GM19395 (cell line): ENCODE data around the gene SUSD1.

Source experiments
- ATAC-seq: cut with Tn5 transposase; IDR thresholded peaks from one replicate; pipeline ENCODE4 v1.9.1; 2021; ENCODE audit warnings: mild to moderate bottlenecking, moderate library complexity; ENCODE audit not compliant: unreplicated experiment

Gene SUSD1

DNA sequence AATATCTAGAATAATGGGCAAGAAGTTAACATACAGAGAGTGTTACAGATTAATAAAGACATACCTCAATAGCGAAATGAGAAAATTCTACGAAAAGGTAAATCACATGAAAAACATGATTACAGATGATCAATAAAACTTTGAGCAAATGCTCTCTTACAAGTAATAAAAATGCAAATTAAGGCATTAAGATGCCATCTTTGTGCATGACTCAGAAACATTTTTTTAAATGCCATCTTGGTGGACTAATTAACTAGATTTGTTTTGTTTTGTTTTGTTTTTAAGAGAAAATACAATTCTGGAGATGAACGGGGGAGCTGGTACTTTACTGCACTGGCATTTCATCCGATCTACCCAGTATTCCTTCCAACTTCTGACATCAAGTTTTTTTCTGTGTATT, 130.2 kb downstream of the SUSD1 start:
- ATAC-seq = no peak

DNA sequence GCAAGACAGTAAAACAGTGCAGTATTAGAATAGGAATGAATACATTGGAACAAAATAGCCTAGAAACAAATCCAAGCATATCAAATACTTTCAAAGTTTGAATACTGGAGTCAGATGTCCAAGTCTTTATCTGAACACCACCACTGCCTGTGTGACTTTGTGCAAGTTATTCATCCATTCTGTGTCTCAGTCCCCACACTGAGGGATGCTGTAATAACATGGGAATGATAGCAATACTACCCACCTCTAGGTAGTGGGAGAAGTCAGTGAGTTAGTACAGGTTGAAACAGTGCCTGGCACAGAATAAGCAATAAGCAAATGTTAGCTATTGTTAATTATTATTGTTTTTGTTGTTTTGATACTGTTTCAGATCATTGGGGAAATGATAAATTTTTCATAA, 130.9 kb downstream of the SUSD1 start:
- ATAC-seq = no peak

GRCh38 chr9:112043423-112043822, 131.7 kb downstream of the SUSD1 start:
- ATAC-seq = no peak

GRCh38 chr9:112042769-112043168, 132.3 kb downstream of the SUSD1 start:
- ATAC-seq = no peak

- no peak for ATAC-seq
Observed at GRCh38 chr9:112042244-112042638, 132.9 kb downstream of the SUSD1 start.

DNA sequence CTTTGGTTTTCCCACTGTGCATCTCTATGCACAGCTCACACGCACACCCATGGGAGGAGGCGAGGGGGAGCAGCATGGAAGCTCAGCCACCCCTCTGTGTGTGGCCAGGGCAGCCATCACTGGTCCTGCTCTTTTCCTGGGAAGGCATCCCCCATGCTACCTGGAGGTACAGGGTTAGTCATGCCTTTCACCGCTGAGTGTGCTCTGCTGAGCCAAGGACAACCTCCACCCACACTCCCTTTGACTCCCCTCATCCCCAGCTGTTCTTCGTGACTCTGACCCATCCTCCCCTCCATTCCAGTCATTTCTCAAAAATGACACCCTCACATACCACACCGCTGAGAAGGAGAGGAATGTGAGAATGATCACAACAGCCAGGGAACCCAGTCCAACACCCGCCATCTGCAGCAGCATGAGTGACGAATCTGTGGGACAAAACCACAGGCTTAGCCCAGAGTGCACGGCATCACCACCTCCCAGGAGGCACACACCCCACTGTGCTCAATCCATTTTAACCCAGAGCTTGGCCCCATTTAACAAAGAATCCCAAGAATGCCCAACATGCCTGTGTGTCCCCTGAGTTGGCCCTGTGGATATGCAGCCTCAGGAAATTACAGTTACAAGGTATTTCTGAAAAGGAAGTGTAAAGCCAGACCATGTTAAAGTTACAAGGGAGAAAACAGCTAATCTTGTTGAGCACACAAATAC, 133.4 kb downstream of the SUSD1 start:
- ATAC-seq = no peak

DNA sequence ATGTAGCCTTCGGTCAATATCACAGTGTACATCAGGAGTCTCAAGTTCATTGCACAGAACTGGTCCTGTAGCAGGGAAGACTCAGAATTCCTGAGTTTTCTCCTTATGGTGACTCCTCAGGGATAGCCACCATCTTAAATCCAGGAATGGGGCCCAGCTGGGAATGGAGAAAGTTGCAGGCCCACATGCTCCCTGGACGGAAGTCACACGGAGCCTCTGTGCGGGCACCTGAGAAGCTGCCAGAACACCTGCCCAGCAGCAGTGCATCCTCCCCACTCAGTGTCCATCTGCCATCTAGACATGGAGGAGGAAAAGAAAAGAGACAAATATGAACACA, 133.9 kb downstream of the SUSD1 start:
- ATAC-seq = no peak

DNA sequence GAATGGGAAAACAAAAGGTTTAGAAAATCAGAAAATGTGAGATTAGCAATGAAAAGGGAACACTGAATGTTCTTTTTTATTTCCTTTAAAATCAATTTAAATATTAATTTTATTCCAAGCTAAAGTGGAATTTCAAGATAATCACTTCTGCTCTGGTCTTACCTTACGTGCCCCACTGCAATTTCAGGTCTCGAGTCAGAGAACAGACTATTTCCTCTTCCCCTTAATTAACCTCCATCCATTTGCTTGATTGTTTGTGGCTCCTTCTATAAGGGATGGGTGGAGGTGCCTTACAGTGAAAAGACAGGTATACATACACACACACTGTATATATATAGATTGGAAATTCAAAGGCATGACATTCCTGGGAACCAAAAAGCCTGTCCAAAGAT, 137.1 kb downstream of the SUSD1 start:
- ATAC-seq = no peak

- no peak for ATAC-seq
Observed at GRCh38 chr9:112037281-112038016, 137.6 kb downstream of the SUSD1 start.

- no peak for ATAC-seq
Observed at GRCh38 chr9:112035166-112035826, 139.8 kb downstream of the SUSD1 start.

GRCh38 chr9:112034216-112034611, 140.9 kb downstream of the SUSD1 start:
- ATAC-seq = no peak

DNA sequence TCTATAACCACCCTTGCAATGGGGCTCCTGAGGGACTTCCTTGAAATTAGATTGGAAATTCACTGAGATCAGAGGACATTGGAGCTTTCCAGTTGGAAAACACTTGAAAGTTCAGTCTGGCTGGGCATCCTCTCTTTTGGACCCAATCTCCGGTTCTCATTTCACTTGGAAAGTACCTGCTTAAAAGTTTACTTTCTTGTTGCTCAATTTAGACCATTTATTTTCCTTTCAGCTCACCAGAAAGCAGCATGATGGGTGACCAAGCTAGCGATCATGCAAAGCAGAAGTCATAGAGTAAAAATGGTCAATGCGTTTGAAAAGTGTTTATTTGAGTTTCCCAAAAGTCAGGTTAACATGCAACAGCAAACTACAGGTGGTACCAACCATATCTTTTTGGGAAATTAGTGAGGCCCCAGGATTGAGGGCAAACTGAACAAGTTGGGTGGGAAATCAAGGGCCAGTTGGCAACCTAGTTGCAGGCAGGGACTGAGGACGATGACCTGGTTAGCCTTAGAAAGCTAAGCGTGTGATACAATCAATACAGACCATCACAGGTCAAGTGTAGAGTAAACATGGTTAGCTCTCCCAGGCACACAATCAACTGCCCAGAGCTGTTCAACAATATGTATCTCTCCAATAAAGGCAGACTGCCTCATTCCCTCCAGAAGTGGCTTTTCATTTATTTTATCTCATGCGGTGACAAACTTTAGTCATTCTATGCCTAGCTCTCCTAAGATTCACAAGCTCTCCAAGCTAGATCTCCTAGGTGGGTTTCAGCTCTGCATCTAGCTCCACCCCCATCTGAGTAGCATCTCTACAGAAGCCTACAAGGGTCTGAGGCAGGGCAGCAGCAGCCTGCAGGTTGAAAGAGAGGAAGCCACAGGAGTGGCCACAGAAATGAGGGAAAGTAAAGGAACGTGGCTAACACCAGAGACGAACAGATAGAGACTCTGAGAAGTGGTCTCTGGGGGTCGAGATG, 141.6 kb downstream of the SUSD1 start:
- ATAC-seq = no peak

DNA sequence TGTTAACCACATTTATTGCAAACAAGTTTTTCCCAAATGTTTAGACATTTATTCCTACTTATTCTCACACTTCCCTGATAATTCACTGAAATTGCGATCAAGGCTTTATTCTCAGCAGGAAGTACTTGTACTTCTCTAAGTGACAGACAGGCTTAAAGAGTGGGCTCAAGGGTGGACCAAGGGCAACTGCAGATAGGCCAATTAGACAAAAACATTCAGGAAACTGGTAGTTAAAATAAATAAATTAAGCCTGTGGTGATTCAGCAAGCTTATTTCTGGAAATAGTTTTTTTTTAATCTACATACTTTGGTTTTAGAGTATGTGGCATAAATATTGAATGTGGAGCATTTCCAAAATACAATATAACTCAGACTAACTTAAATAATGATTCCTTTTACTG, 142.4 kb downstream of the SUSD1 start:
- ATAC-seq = no peak

GRCh38 chr9:112032009-112032408, 143.1 kb downstream of the SUSD1 start:
- peak; percentile 61 for ATAC-seq

GRCh38 chr9:112031400-112031799, 143.7 kb downstream of the SUSD1 start:
- ATAC-seq = no peak

GRCh38 chr9:112029921-112030444, 145.1 kb downstream of the SUSD1 start:
- no peak for ATAC-seq

GRCh38 chr9:112028242-112029221, 146.6 kb downstream of the SUSD1 start:
- peak; percentile 55 for ATAC-seq

GRCh38 chr9:112025850-112026249, 149.2 kb downstream of the SUSD1 start:
- ATAC-seq = no peak

- no peak for ATAC-seq
Observed at GRCh38 chr9:112021742-112022141, 153.4 kb downstream of the SUSD1 start.
